ENCODE results near the gene CDH4.

The CDH4 gene

GRCh38 chr20:61634376-61635145 lies 382.5 kb downstream of the CDH4 start:
- in situ Hi-C loops (cut with HindIII; ENCODE audit: low pct_unique_long_range_greater_than_20kb, low sequenced_read_pairs), result no loop called here
- no peak for DNase-seq (ENCODE audit: low read depth in 1 of 2, low spot score in 1 of 2)
- no peak for TF ChIP-seq JUND (IDR thresholded peaks at IDR 0.05; ENCODE audit: low read depth)

- no peak for DNase-seq (ENCODE audit: low read depth in 1 of 2, low spot score in 1 of 2)
- TF ChIP-seq JUND (IDR thresholded peaks at IDR 0.05; ENCODE audit: low read depth), result no peak
- in situ Hi-C loops (cut with HindIII; ENCODE audit: low pct_unique_long_range_greater_than_20kb, low sequenced_read_pairs), result no loop called here
Observed at GRCh38 chr20:61635721-61636455, 383.8 kb downstream of the CDH4 start.

DNA sequence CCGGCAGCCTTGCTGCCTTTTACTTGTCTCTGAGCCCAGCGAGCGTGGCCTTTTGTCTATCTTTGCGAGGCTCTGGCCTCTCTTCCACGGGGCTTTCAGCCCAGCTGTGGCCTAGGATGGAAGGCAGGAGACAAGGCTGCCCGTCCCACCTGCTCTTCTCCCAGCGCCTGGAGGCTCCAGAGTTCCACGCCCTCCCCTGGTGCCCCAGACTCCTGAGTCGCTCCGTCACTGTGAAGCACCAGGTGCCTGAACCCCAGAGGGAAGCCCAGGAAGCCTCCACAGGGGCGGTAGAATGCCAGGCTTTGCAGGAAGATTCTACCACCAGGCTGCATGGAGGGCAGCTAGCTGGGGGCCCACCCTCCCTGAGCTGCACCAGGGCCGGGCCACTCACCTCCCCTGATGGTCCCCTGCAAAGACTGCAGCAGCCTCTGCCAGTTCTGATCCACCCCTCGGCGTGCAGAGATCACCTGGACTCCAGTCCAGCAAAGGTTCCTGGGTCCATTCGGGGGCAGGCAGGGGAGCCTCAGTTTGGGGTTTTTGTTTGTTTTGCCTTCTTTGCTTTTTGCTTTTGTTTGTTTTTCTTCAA lies 384.6 kb downstream of the CDH4 start:
- no peak for TF ChIP-seq JUND (IDR thresholded peaks at IDR 0.05; ENCODE audit: low read depth)
- in situ Hi-C loops (cut with HindIII; ENCODE audit: low pct_unique_long_range_greater_than_20kb, low sequenced_read_pairs), result no loop called here
- DNase-seq (ENCODE audit: low read depth in 1 of 2, low spot score in 1 of 2), result no peak

DNA sequence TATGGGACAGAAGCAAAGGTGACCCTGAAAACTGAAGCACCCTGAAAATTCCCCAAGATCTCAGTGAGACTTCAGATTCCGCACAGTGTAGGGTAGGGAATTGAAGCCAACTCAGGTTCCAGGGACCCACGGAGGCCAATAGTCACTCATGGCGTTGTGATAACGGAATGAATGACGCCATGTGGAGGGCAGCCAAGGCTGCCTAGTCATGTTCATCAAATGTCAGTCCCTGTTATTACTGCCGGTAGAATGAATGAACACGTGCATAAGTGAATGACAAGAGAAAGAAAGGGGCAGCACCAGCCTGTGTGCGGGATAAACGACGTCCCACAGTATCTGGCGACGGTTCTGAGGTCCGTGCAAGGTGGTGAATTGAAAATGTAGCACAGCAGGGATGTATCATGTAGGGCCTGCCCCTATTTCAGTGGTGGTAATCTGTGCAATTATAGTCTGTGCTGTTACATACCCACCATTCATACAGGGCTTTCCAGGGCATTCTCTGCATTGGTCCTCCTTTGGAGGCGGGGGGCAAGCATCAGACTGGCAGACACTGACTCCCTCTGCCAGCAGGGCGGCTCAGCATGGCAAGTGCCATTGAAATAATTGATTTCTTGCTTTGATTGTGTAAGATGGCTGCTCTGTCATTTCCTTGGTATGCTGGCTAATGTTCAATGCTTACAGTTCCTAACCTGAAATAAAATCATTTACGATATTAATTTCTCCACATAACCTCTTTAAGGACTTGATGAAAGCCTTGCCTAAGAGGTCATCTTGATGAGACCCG lies 386.9 kb downstream of the CDH4 start:
- in situ Hi-C loops (cut with HindIII; ENCODE audit: low pct_unique_long_range_greater_than_20kb, low sequenced_read_pairs), result no loop called here
- DNase-seq (ENCODE audit: low read depth in 1 of 2, low spot score in 1 of 2), result no peak
- no peak for TF ChIP-seq JUND (IDR thresholded peaks at IDR 0.05; ENCODE audit: low read depth)

GRCh38 chr20:61640131-61640870 lies 388.2 kb downstream of the CDH4 start:
- DNase-seq (ENCODE audit: low read depth in 1 of 2, low spot score in 1 of 2), result no peak

GRCh38 chr20:61640871-61641245 lies 388.8 kb downstream of the CDH4 start:
- TF ChIP-seq JUND (IDR thresholded peaks at IDR 0.05; ENCODE audit: low read depth), result no peak
- in situ Hi-C loops (cut with HindIII; ENCODE audit: low pct_unique_long_range_greater_than_20kb, low sequenced_read_pairs), result no loop called here
- no peak for DNase-seq (ENCODE audit: low read depth in 1 of 2, low spot score in 1 of 2)

More at GRCh38 chr20:61640131-61640870, 388.2 kb downstream of the CDH4 start:
- in situ Hi-C loops (cut with HindIII; ENCODE audit: low pct_unique_long_range_greater_than_20kb, low sequenced_read_pairs), result no loop called here
- TF ChIP-seq JUND (IDR thresholded peaks at IDR 0.05; ENCODE audit: low read depth), result no peak

DNA sequence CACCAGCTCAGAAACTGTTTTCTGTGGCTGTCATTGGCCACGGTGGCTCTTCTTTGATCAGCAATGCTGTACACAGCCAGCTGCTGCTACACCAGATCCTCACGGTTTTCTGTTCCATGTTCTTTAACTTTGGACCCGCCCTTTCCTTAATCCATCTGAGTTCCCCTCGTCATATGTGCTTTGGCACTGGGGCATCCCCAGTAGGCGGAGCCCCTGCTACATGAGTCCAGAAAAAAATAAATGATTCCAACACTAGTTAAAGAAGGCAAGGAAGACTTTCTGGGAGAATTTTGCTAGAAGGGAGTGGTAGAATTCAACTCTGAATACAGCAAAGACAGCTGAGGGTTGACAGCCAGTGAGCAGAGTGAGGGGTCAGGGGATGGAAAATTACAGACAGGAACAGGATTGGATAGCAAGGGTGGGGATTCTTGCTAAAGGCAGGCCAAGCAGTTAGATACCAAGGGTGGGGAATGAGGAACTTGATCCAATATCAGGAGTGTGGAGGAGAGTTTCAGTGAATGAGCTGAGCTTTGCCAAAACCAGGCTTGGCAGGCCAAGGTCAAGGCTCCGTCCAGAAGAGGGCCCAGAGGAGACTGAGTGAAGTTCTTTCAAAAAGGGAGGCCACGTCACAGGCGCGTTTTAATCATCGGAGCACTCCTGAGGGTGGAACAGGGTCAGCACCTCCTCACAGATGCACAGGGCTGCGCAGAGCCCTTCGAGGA lies 391.8 kb downstream of the CDH4 start:
- in situ Hi-C loops (cut with HindIII; ENCODE audit: low pct_unique_long_range_greater_than_20kb, low sequenced_read_pairs), result no loop called here
- DNase-seq (ENCODE audit: low read depth in 1 of 2, low spot score in 1 of 2), result no peak
- no peak for TF ChIP-seq JUND (IDR thresholded peaks at IDR 0.05; ENCODE audit: low read depth)

DNA sequence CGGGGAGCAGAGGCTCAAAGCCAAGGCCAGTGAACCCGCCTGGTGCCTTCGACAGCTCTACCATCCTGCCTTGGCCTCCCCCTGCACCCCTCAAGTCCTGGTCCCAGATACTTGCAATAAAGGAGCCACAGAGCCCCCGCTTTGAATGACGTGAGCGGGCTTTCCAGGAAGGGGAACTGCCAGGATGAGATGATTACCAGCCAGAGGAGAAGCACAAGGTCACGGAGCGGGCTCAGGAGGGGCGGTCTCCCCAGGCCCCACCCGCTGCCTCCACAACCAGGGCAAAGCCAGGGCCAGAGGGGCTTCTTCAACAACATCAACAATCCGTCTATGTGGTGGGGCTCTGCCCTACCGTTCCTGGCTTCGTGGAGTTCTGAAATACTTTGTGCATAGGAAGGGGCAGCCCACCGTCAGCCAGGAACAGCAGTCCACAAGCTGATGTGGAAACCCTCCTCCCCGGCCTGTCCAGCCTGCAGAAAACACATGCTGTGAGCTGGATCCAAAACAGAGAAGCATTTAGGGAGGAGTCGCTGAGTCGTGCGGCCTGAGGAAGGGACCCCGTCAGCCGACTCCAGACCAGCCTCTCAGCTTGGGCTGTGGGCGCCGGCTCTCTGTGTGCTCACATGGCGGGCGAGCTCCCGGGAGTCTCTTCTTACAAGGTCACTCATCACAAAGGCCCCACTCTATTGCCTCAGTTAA lies 392.5 kb downstream of the CDH4 start:
- in situ Hi-C loops (cut with HindIII; ENCODE audit: low pct_unique_long_range_greater_than_20kb, low sequenced_read_pairs), result no loop called here
- no peak for DNase-seq (ENCODE audit: low read depth in 1 of 2, low spot score in 1 of 2)
- TF ChIP-seq JUND (IDR thresholded peaks at IDR 0.05; ENCODE audit: low read depth), result no peak

DNA sequence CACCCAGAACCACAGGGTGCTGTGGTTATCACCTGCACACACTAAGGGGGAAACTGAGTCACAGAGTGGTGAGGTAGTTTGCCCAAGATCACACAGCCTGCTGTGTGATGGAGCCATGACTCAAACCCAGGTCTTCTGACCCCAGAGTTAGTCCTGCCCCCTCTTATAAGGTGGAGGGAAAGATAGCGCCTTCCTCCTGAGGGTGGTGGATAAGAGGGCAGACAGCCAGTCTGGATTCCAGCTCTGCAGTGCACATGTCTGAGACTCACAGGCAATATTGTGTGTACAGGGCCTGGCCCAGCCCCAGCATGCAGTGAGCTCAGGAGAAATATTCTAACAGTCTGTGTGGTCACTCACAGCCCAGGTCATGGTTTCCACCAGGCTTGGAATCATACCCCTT lies 393.7 kb downstream of the CDH4 start:
- DNase-seq (ENCODE audit: low read depth in 1 of 2, low spot score in 1 of 2), result no peak
- TF ChIP-seq JUND (IDR thresholded peaks at IDR 0.05; ENCODE audit: low read depth), result no peak
- in situ Hi-C loops (cut with HindIII; ENCODE audit: low pct_unique_long_range_greater_than_20kb, low sequenced_read_pairs), result no loop called here

- no peak for TF ChIP-seq JUND (IDR thresholded peaks at IDR 0.05; ENCODE audit: low read depth)
- DNase-seq (ENCODE audit: low read depth in 1 of 2, low spot score in 1 of 2), result no peak
- in situ Hi-C loops (cut with HindIII; ENCODE audit: low pct_unique_long_range_greater_than_20kb, low sequenced_read_pairs), result no loop called here
Observed at GRCh38 chr20:61646453-61646852, 394.4 kb downstream of the CDH4 start.

- in situ Hi-C loops (cut with HindIII; ENCODE audit: low pct_unique_long_range_greater_than_20kb, low sequenced_read_pairs), result no loop called here
- no peak for DNase-seq (ENCODE audit: low read depth in 1 of 2, low spot score in 1 of 2)
- no peak for TF ChIP-seq JUND (IDR thresholded peaks at IDR 0.05; ENCODE audit: low read depth)
Observed at GRCh38 chr20:61646986-61647385, 394.9 kb downstream of the CDH4 start.

Measured in T47D (cell line).